Endothelial cell (in vitro differentiated cells): ENCODE data around the gene MAPK8IP1. TPM values are rescaled to one million over a fixed set of nuclear protein-coding genes. Genes with fewer than 3 reads are reported as not detected.
"Not testable (repeated sequence)": the region's sequence is repeated elsewhere in the genome, so short reads cannot be mapped to it uniquely, and the experiment has no call there.

Source experiments
- DNase-seq: peaks from one replicate; pipeline ENCODE4 v3.0.0; 2021; ENCODE audit warnings: low spot score
- H3K27ac Mint-ChIP-seq: one replicate; pipeline ENCODE4 v1.8.0; 2021; ENCODE audit warnings: mixed read lengths, inconsistent platforms; ENCODE audit not compliant: unreplicated experiment
- H3K27me3 Mint-ChIP-seq: one replicate; pipeline ENCODE4 v1.8.0; 2021; ENCODE audit warnings: mild to moderate bottlenecking, moderate library complexity, mixed read lengths, inconsistent platforms; ENCODE audit not compliant: unreplicated experiment
- H3K36me3 Mint-ChIP-seq: one replicate; pipeline ENCODE4 v1.8.0; 2021; ENCODE audit warnings: mild to moderate bottlenecking, low read depth, mixed read lengths, inconsistent platforms; ENCODE audit not compliant: unreplicated experiment
- H3K4me1 Mint-ChIP-seq: one replicate; pipeline ENCODE4 v1.8.0; 2021; ENCODE audit warnings: mild to moderate bottlenecking, mixed read lengths, inconsistent platforms; ENCODE audit not compliant: unreplicated experiment
- H3K4me3 Mint-ChIP-seq: one replicate; pipeline ENCODE4 v1.8.0; 2021; ENCODE audit warnings: mild to moderate bottlenecking, mixed read lengths, inconsistent platforms; ENCODE audit not compliant: unreplicated experiment
- H3K9me3 Mint-ChIP-seq: one replicate; pipeline ENCODE4 v1.8.0; 2021; ENCODE audit warnings: mixed read lengths, inconsistent platforms; ENCODE audit not compliant: unreplicated experiment
- CTCF ChIP-seq: fragments of 200-600 bp; sonication (generic); IDR thresholded peaks from one replicate; pipeline ENCODE4 v1.5.0; 2021; ENCODE audit warnings: antibody characterized with exemption; ENCODE audit not compliant: unreplicated experiment
- total RNA-seq: library from RNA; stranded (reverse); fragmentation: NEBNext Ultra II Directional; extraction: Animal tissue kit (Norgen Biotek cat#: 25700); gene quantifications from one replicate; pipeline ENCODE4 v1.2.1, GENCODE V29; 2021; ENCODE audit not compliant: unreplicated experiment

The MAPK8IP1 gene
- total RNA-seq, 1 donor from 2014 or later, result 3.7 TPM

- H3K4me3 Mint-ChIP-seq, result no peak overlapping the region
- H3K4me1 Mint-ChIP-seq, result peaks cover 3% of the 10 kb centered on the region
- no peaks in the 10 kb centered on the region for H3K9me3 Mint-ChIP-seq
Observed at GRCh38 chr11:45896422-45896984, 11.1 kb downstream of the MAPK8IP1 start.

GRCh38 chr11:45897556-45897955 is 12.1 kb downstream of the MAPK8IP1 start:
- Mint-ChIP-seq H3K27ac (no peak overlapping the region), H3K36me3 (peaks cover 3% of the 10 kb centered on the region), H3K4me3 (no peak overlapping the region), H3K27me3 (peaks cover 32% of the 10 kb centered on the region), H3K4me1 (peaks cover 3% of the 10 kb centered on the region), H3K9me3 (no peaks in the 10 kb centered on the region)
- no peak for DNase-seq
- no peak for TF ChIP-seq CTCF

More at GRCh38 chr11:45896422-45896984, 11.1 kb downstream of the MAPK8IP1 start:
- Mint-ChIP-seq H3K27ac (no peak overlapping the region), H3K27me3 (peaks cover 23% of the 10 kb centered on the region), H3K36me3 (peaks cover 3% of the 10 kb centered on the region)
- no peak for DNase-seq
- no peak for TF ChIP-seq CTCF

- H3K36me3 Mint-ChIP-seq, result peaks cover 2% of the 10 kb centered on the region
- H3K4me1 Mint-ChIP-seq, result peaks cover 3% of the 10 kb centered on the region
- no peaks in the 10 kb centered on the region for H3K9me3 Mint-ChIP-seq
- no peak overlapping the region for H3K4me3 Mint-ChIP-seq
- peaks cover 33% of the 10 kb centered on the region for H3K27me3 Mint-ChIP-seq
- no peak for DNase-seq
- no peak for TF ChIP-seq CTCF
- H3K27ac Mint-ChIP-seq, result peak overlapping the region; percentile 61
Observed at GRCh38 chr11:45899086-45899447, 13.6 kb downstream of the MAPK8IP1 start.

- TF ChIP-seq CTCF, result no peak
- Mint-ChIP-seq H3K36me3 (no peaks in the 10 kb centered on the region), H3K9me3 (no peaks in the 10 kb centered on the region), H3K27ac (peak overlapping the region; percentile 61), H3K27me3 (peaks cover 36% of the 10 kb centered on the region), H3K4me3 (no peak overlapping the region), H3K4me1 (peaks cover 3% of the 10 kb centered on the region)
- peak; percentile 75 for DNase-seq
Observed at GRCh38 chr11:45899448-45900174, 14.2 kb downstream of the MAPK8IP1 start.

GRCh38 chr11:45900175-45900800 is 14.8 kb downstream of the MAPK8IP1 start:
- Mint-ChIP-seq H3K27ac (peak overlapping the region; percentile 74), H3K4me3 (peak overlapping the region; percentile 85), H3K27me3 (peaks cover 34% of the 10 kb centered on the region)
- H3K9me3 Mint-ChIP-seq, H3K4me1 Mint-ChIP-seq, H3K36me3 Mint-ChIP-seq, DNase-seq: not testable (repeated sequence)
